VCaP (cell line): Measurements from ENCODE around the gene RANBP6.

Experiments
- H3K27ac ChIP-seq: fragments of 450-650 bp; 2 replicates; pipeline ENCODE4 v1.5.1; 2017
- TF ChIP-seq, protein P1 (sequence below): fragments of 450-650 bp; conservative IDR thresholded peaks from 2 replicates; pipeline ENCODE4 v1.5.1; 2017; ENCODE audit warnings: mild to moderate bottlenecking, moderate library complexity

Gene RANBP6

DNA sequence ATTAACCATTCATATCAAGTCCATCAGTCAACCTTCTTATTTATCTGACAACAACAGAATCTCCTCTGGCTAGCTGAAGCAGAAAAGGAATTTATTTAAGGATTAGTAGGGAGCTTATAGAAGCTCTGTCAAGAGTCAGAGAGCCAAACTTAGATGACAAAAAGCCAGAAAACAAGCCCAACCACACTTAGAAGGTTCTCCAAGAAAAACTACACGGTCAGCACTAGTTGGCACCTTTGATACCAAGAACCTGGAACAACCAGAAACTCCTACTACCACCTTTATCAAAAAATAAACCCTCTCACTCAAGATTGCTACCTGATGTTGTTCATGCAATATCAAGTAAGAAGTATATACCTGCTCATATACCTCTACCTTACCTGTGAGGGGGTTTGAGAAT, 36.9 kb downstream of the RANBP6 start:
- no peak overlapping the region for H3K27ac ChIP-seq
- TF ChIP-seq, protein P1, sequence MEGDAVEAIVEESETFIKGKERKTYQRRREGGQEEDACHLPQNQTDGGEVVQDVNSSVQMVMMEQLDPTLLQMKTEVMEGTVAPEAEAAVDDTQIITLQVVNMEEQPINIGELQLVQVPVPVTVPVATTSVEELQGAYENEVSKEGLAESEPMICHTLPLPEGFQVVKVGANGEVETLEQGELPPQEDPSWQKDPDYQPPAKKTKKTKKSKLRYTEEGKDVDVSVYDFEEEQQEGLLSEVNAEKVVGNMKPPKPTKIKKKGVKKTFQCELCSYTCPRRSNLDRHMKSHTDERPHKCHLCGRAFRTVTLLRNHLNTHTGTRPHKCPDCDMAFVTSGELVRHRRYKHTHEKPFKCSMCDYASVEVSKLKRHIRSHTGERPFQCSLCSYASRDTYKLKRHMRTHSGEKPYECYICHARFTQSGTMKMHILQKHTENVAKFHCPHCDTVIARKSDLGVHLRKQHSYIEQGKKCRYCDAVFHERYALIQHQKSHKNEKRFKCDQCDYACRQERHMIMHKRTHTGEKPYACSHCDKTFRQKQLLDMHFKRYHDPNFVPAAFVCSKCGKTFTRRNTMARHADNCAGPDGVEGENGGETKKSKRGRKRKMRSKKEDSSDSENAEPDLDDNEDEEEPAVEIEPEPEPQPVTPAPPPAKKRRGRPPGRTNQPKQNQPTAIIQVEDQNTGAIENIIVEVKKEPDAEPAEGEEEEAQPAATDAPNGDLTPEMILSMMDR = no peak

DNA sequence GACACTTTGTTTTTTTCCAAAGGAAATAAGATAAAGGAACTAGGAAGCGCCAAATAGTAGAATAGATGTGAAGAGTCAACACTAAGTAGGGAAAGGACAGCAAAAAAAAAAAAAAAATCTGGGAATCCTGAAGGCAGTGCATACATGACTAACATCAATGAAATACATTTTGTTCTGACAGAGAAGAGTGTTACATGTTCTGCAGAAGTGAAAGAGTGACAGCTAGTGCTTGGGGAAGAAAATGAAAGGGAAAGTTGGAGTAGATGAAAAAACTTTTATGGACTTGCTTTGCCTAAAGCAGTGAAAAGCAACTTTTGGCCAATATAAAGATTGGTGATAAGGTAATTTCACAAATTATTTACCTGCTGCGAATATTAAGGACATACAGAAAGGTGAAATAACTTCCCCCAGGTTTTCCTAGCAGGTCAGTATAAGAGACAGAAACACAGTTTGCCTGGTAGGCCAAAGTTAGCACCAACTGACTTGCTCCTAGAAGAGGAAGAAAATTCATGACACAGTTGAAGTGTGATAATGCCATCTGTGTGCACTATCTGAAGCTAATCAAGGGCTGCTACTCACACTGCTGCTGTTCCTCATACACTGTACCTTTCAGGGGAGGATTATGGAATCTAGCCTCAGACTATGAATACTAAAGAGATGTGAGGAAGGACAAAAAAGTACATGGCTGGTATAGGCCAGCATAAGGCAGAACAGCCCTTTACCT, 38.6 kb downstream of the RANBP6 start:
- TF ChIP-seq, protein P1 = peak; percentile 51
- no peak overlapping the region for H3K27ac ChIP-seq

DNA sequence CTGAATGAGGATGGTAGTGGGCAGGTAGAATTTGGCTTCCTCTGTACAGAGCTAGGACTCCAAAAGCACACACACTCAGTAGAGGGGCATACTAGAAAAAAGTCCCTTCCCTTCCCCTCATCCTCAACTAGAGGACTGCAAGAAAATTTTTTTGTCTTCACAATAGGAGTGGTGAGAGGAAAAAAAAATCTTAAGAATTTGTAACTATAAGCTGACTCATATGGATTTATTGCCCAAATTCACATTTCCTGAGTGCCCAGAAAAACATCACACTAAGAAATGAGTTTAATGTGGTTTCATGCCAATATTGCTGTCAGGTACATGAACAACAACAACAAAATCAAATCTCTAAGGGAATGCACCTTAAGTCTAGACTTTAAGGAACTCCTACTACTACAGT, 43.7 kb downstream of the RANBP6 start:
- no peak overlapping the region for H3K27ac ChIP-seq
- TF ChIP-seq, protein P1 = no peak
